ENCODE results near the gene IL27RA. TPM values are rescaled to one million over a fixed set of nuclear protein-coding genes. Genes with fewer than 3 reads are reported as not detected.
"Not testable (repeated sequence)": the region's sequence is repeated elsewhere in the genome, so short reads cannot be mapped to it uniquely, and the experiment has no call there.

IL27RA gene
- total and polyA plus RNA-seq, 3 experiments from 2014 or later: 71.4 to 83.4 (median 73.6) TPM

DNA sequence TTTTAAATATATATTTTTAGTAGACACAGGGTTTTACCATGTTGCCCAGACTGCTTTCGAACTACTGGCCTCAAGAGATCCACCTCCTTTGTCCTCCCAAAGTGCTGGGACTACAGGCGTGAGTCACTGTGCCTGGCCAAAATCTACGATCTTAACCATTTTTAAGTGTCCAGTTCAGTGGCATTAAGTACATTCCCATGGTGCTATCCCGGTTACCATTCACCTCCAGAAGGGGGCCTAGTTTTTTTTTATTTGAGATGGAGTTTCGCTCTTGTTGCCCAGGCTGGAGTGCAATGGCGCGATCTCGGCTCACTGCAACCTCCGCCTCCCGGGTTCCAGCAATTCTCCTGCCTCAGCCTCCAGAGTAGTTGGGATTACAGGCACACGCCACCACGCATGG, 3.6 kb downstream of the IL27RA start:
- peaks cover 25 to 44% (median 40%) of the 10 kb centered on the region in 3 donors for H3K4me1 Mint-ChIP-seq
- POLR2A ChIA-PET; H3K27me3 Mint-ChIP-seq; H3K9me3 Mint-ChIP-seq; H3K9me3 ChIP-seq (ENCODE audit: low read length); H3K4me3 ChIP-seq (ENCODE audit: low read length); H3K27ac Mint-ChIP-seq; H3K27ac ChIP-seq (ENCODE audit: low read depth, low read length); H3K4me3 Mint-ChIP-seq; DNase-seq; H3K27me3 ChIP-seq (ENCODE audit: insufficient read depth, low read length, poor library complexity, severe bottlenecking): not testable (repeated sequence)
- H3K36me3 Mint-ChIP-seq: peaks cover 3 to 50% (median 5%) of the 10 kb centered on the region in 3 donors
- peaks cover 18% of the 10 kb centered on the region for H3K36me3 ChIP-seq (ENCODE audit: insufficient read depth, low read length)
- peaks cover 23% of the 10 kb centered on the region for H3K4me1 ChIP-seq (ENCODE audit: insufficient read depth, low read length)
- CTCF ChIA-PET: interaction anchor here (1.0 to 1.6 kb wide), 2 partner anchors 14 to 132 kb away, joined by 3 read pairs; no protein-coding TSS in a partner anchor

DNA sequence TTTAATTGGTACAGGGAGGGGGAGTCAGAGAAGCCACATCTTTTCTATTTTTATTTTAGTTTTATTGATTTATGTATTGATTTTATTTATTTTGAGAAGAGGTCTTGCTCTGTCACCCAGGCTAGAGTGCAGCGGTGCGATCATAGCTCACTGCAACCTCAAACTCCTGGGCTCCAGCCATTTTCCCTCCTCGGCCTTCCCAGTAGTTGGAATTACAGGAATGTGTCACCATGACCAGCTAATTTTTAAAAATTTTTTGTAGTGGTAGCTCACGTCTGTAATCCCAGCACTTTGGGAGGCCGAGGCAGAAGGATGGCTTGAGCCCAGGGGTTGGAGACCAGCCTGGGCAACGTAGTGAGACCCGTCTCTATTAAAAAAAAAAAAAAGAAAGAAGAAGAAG, 4.1 kb downstream of the IL27RA start:
- Mint-ChIP-seq H3K9me3 (no peaks in the 10 kb centered on the region), H3K27me3 (no peaks in the 10 kb centered on the region), H3K36me3 (peaks cover 3 to 55% (median 5%) of the 10 kb centered on the region in 3 donors), H3K4me3 (peak overlapping the region in 1 of 7 donors; percentile 44), H3K27ac (peak overlapping the region in 1 of 8 donors; percentile 26), H3K4me1 (peaks cover 22 to 39% (median 36%) of the 10 kb centered on the region in 3 donors)
- H3K9me3 ChIP-seq (ENCODE audit: low read length): no peaks in the 10 kb centered on the region
- POLR2A ChIA-PET: interaction anchor here (0.6 to 0.7 kb wide), 3 partner anchors 77 to 209 kb away, joined by 3 to 4 read pairs (median 3); no protein-coding TSS in a partner anchor
- DNase-seq: no peak
- peaks cover 18% of the 10 kb centered on the region for H3K36me3 ChIP-seq (ENCODE audit: insufficient read depth, low read length)
- H3K4me1 ChIP-seq (ENCODE audit: insufficient read depth, low read length): peaks cover 18% of the 10 kb centered on the region
- CTCF ChIA-PET: interaction anchor here (1.0 to 1.6 kb wide), 2 partner anchors 13 to 132 kb away, joined by 3 read pairs; no protein-coding TSS in a partner anchor
- no peaks in the 10 kb centered on the region for H3K27me3 ChIP-seq (ENCODE audit: insufficient read depth, low read length, poor library complexity, severe bottlenecking)
- H3K27ac ChIP-seq (ENCODE audit: low read depth, low read length): no peak overlapping the region
- H3K4me3 ChIP-seq (ENCODE audit: low read length): no peak overlapping the region

DNA sequence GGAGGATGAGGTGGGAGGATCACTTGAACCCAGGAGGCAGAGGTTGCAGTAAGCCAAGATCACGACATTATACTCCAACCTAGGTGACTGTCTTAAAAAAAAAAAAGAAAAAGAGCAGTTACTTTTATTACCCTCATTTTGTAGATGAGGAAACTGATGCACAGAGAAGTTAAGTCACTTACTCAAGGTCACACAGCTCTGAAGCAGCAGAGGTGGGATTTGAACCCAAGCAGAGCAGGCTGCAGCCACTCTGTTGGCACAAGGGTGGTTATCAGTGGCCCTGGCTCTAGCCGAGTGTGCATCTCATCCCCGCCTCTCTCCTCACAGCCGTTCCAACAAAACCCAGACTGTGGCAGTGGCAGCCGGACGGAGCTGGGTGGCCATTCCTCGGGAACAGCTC, 7.6 kb downstream of the IL27RA start:
- Histone ChIP-seq H3K27me3 (ENCODE audit: insufficient read depth, low read length, poor library complexity, severe bottlenecking) (no peaks in the 10 kb centered on the region), H3K36me3 (ENCODE audit: insufficient read depth, low read length) (peaks cover 31% of the 10 kb centered on the region), H3K27ac (ENCODE audit: low read depth, low read length) (no peak overlapping the region), H3K9me3 (ENCODE audit: low read length) (no peaks in the 10 kb centered on the region), H3K4me1 (ENCODE audit: insufficient read depth, low read length) (peaks cover 7% of the 10 kb centered on the region), H3K4me3 (ENCODE audit: low read length) (no peak overlapping the region)
- H3K4me3 Mint-ChIP-seq: no peak overlapping the region
- peaks cover 19 to 32% (median 29%) of the 10 kb centered on the region in 3 donors for H3K4me1 Mint-ChIP-seq
- peak overlapping the region in 2 of 8 donors; percentile 23 to 74 for H3K27ac Mint-ChIP-seq
- no peaks in the 10 kb centered on the region for H3K9me3 Mint-ChIP-seq
- H3K36me3 Mint-ChIP-seq: peaks cover 6 to 63% (median 7%) of the 10 kb centered on the region in 3 donors
- H3K27me3 Mint-ChIP-seq: no peaks in the 10 kb centered on the region
- CTCF ChIA-PET: interaction anchor here (1.3 kb wide), 1 partner anchor 9 kb away, joined by 4 read pairs; no protein-coding TSS in a partner anchor
- no peak for DNase-seq
- POLR2A ChIA-PET: no interaction called here

DNA sequence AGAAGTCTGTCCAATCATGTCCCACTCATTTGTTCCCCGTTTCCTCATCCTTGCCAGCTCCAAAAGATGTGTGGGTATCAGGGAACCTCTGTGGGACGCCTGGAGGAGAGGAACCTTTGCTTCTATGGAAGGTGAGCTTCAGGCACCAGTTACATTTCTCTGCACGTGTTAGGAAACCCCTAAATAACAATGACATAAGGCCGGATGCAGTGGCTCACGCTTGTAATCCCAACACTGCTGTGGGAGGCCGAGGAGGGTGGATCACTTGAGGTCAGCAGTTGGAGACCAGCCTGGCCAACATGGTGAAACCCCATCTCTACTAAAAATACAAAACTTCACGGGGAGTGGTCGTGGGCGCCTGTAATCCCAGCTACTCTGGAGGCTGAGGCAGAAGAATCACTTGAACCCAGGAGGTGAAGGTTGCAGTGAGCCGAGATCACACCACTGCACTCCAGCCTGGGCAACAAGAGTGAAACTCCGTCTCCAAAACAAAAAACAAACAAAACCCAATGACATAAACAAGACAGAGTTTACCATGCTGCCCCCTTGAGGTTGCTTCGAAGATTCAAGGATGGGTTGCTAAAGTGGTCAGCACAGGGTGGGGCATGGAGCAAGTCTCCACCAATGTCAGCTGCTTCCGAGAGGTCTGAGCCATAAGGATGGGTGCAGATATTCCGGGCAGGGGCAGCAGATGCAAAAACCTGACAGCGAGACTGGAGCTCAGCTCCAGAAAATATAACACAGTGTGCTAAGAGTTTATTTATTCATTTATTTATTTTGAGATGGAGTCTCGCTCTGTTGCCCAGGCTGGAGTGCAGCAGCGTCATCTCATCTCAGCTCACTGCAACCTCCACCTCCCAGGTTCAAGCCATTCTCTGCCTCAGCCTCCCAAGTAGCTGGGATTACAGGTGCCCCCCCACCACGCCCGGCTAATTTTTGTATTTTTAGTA, 11.4 kb downstream of the IL27RA start:
- H3K9me3 ChIP-seq (ENCODE audit: low read length); H3K9me3 Mint-ChIP-seq; H3K4me1 ChIP-seq (ENCODE audit: insufficient read depth, low read length); H3K4me3 ChIP-seq (ENCODE audit: low read length); H3K27me3 ChIP-seq (ENCODE audit: insufficient read depth, low read length, poor library complexity, severe bottlenecking); H3K27me3 Mint-ChIP-seq: not testable (repeated sequence)
- peaks cover 31% of the 10 kb centered on the region for H3K36me3 ChIP-seq (ENCODE audit: insufficient read depth, low read length)
- Mint-ChIP-seq H3K4me1 (peaks cover 13 to 18% (median 17%) of the 10 kb centered on the region in 3 donors), H3K4me3 (peak overlapping the region in 3 of 7 donors; percentile 8 to 61 (median 17)), H3K36me3 (peaks cover 3 to 68% (median 7%) of the 10 kb centered on the region in 3 donors), H3K27ac (peak overlapping the region; percentile 88 to 96 (median 94))
- ChIA-PET CTCF (interaction anchor here (0.6 to 2.7 kb wide), 12 partner anchors 8 to 306 kb away, joined by 3 to 22 read pairs (median 4); no protein-coding TSS in a partner anchor), POLR2A (interaction anchor here (2.0 kb wide), 1 partner anchor 11 kb away, joined by 6 read pairs; the partner anchor contains the start of gene IL27RA)
- H3K27ac ChIP-seq (ENCODE audit: low read depth, low read length): peak overlapping the region; percentile 60
- DNase-seq: peak; percentile 19 to 63 (median 35)

DNA sequence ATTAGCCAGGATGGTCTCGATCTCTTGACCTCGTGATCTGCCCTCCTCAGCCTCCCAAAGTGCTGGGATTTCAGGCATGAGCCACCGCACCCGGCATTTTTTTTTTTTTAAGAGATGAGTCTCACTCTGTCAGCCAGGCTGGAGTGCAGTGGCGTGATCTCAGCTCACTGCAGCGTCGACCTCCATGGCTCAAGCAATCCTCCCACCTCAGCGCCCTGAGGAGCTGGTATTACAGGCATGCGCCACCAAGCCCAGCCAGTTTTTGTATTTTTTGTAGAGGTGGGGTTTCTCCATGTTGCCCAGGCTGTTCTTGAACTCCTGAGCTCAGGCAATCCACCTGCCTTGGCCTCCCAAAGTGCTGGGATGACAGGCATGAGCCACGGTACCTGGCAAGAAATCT, 16.3 kb downstream of the IL27RA start:
- not testable (repeated sequence) for H3K4me3 Mint-ChIP-seq; H3K27me3 Mint-ChIP-seq; H3K4me3 ChIP-seq (ENCODE audit: low read length); H3K9me3 ChIP-seq (ENCODE audit: low read length); H3K27ac ChIP-seq (ENCODE audit: low read depth, low read length); DNase-seq; H3K9me3 Mint-ChIP-seq; H3K27ac Mint-ChIP-seq; H3K27me3 ChIP-seq (ENCODE audit: insufficient read depth, low read length, poor library complexity, severe bottlenecking); H3K4me1 ChIP-seq (ENCODE audit: insufficient read depth, low read length)
- Mint-ChIP-seq H3K4me1 (peaks cover 4 to 12% (median 4%) of the 10 kb centered on the region in 3 donors), H3K36me3 (peaks cover 10 to 66% (median 18%) of the 10 kb centered on the region in 3 donors)
- ChIA-PET CTCF (interaction anchor here (0.6 to 4.5 kb wide), 28 partner anchors 9 to 168 kb away, joined by 3 to 35 read pairs (median 4); partner anchors contain the start of genes IL27RA, MISP3 and RFX1), POLR2A (interaction anchor here (0.7 to 1.2 kb wide), 4 partner anchors 8 to 509 kb away, joined by 4 to 5 read pairs (median 4); partner anchors contain the start of gene IL27RA)
- H3K36me3 ChIP-seq (ENCODE audit: insufficient read depth, low read length): peaks cover 30% of the 10 kb centered on the region

DNA sequence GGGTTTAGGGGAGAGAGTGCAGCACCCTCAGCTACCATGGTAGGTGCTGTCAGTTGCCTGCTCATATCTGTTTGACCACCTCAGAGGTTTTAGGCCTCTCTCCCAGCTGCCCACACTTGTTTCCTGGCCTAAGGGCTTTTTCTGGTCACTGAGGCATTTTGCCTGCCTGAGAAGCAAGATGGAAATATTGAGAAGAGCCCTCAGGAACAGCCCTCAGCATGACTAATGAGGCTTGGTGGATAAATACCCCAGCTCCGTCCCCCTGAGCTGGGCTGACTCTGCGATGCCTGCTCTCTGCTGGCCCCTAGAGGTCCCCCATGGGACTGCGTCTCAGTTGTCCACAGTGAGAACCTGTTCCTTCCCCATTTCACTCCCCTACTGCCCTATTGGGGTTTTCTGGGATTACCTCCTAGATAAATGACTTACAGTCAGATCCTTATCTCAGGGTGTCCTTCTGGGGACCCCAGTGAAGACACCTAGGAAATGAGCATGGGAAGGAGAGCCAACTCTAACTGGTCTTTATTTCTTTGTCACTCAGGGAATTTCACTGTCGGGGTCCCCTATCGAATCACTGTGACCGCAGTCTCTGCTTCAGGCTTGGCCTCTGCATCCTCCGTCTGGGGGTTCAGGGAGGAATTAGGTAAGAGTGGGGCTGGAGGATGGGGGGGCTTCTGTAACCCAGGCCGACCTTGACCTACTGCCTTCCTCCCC, 17.0 kb downstream of the IL27RA start:
- H3K4me3 Mint-ChIP-seq: no peak overlapping the region
- no peak overlapping the region for H3K27ac ChIP-seq (ENCODE audit: low read depth, low read length)
- peak; percentile 51 to 82 (median 66) for DNase-seq
- H3K9me3 Mint-ChIP-seq: no peaks in the 10 kb centered on the region
- no peaks in the 10 kb centered on the region for H3K27me3 Mint-ChIP-seq
- ChIA-PET CTCF (interaction anchor here (0.6 to 4.5 kb wide), 29 partner anchors 9 to 169 kb away, joined by 3 to 35 read pairs (median 4); partner anchors contain the start of genes IL27RA, MISP3 and RFX1), POLR2A (interaction anchor here (0.7 to 1.2 kb wide), 2 partner anchors 17 to 333 kb away, joined by 5 to 8 read pairs; partner anchors contain the start of gene IL27RA)
- no peaks in the 10 kb centered on the region for H3K27me3 ChIP-seq (ENCODE audit: insufficient read depth, low read length, poor library complexity, severe bottlenecking)
- no peaks in the 10 kb centered on the region for H3K4me1 ChIP-seq (ENCODE audit: insufficient read depth, low read length)
- no peak overlapping the region for H3K4me3 ChIP-seq (ENCODE audit: low read length)
- peaks cover 30% of the 10 kb centered on the region for H3K36me3 ChIP-seq (ENCODE audit: insufficient read depth, low read length)
- H3K9me3 ChIP-seq (ENCODE audit: low read length): no peaks in the 10 kb centered on the region
- peaks cover 8 to 64% (median 14%) of the 10 kb centered on the region in 3 donors for H3K36me3 Mint-ChIP-seq
- H3K4me1 Mint-ChIP-seq: peaks cover 0 to 9% (median 1%) of the 10 kb centered on the region in 3 donors
- peak overlapping the region; percentile 13 to 87 (median 76) for H3K27ac Mint-ChIP-seq

DNA sequence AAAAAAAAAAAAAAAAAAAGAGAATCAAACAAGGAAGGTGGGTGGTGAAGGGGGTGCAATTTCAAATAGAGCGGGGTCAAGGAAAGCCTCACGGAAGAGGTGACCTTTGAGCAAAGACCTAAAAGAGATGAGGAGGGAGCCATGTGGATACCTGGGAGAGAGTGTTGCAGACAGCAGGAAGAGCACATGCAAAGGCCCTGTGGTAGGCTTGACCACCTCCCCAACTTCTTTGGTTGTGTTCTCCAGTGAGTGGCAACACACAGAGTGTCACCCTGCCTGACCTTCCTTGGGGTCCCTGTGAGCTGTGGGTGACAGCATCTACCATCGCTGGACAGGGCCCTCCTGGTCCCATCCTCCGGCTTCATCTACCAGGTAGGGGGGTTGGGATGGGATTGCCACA, 18.9 kb downstream of the IL27RA start:
- Mint-ChIP-seq H3K36me3 (peaks cover 8 to 61% (median 14%) of the 10 kb centered on the region in 3 donors), H3K9me3 (no peaks in the 10 kb centered on the region), H3K4me3 (no peak overlapping the region), H3K27ac (peak overlapping the region in 1 of 8 donors; percentile 74), H3K4me1 (peaks cover 0 to 9% (median 3%) of the 10 kb centered on the region in 3 donors), H3K27me3 (no peaks in the 10 kb centered on the region)
- no peak for DNase-seq
- CTCF ChIA-PET: interaction anchor here (0.7 to 4.5 kb wide), 4 partner anchors 8 to 182 kb away, joined by 3 to 35 read pairs (median 8); no protein-coding TSS in a partner anchor
- Histone ChIP-seq H3K36me3 (ENCODE audit: insufficient read depth, low read length) (peaks cover 30% of the 10 kb centered on the region), H3K4me3 (ENCODE audit: low read length) (no peak overlapping the region), H3K9me3 (ENCODE audit: low read length) (no peaks in the 10 kb centered on the region), H3K4me1 (ENCODE audit: insufficient read depth, low read length) (no peaks in the 10 kb centered on the region), H3K27me3 (ENCODE audit: insufficient read depth, low read length, poor library complexity, severe bottlenecking) (no peaks in the 10 kb centered on the region), H3K27ac (ENCODE audit: low read depth, low read length) (no peak overlapping the region)
- POLR2A ChIA-PET: no interaction called here

Data from CD8-positive, alpha-beta memory T cell (primary cell).